Activated CD4-positive, alpha-beta T cell treated with anti-CD3 and anti-CD28 coated beads for 36 hours (primary cell): ENCODE data around the gene COL4A3. TPM values are rescaled to one million over a fixed set of nuclear protein-coding genes. Genes with fewer than 3 reads are reported as not detected.

Source experiments
- ATAC-seq: fragments of 200-7000 bp; cut with Tn5 transposase; one replicate; pipeline ENCODE4 v1.10.0; 2021; ENCODE audit warnings: mild to moderate bottlenecking, moderate library complexity
- CTCF ChIA-PET: fragments of 350-600 bp; sonication (Branson Sonifier 250); formaldehyde crosslinking; loops from one replicate; lab custom pipeline; 2021; ENCODE audit warnings: antibody characterized with exemption; lab: Charles Lee
- POLR2A ChIA-PET: fragments of 350-600 bp; sonication (Branson Sonifier 250); formaldehyde crosslinking; loops from one replicate; lab custom pipeline; 2021; ENCODE audit warnings: antibody characterized with exemption, inconsistent platforms; lab: Charles Lee
- DNase-seq: peaks from one replicate; pipeline ENCODE4 v3.0.0-alpha.2; 2020
- H3K27ac Mint-ChIP-seq: one replicate; pipeline ENCODE4 v1.8.0; 2021; ENCODE audit warnings: mixed read lengths
- H3K27me3 Mint-ChIP-seq: one replicate; pipeline ENCODE4 v1.8.0; 2021; ENCODE audit warnings: mixed read lengths
- H3K36me3 Mint-ChIP-seq: one replicate; pipeline ENCODE4 v1.8.0; 2021; ENCODE audit warnings: low read depth, mixed read lengths
- H3K4me1 Mint-ChIP-seq: one replicate; pipeline ENCODE4 v1.8.0; 2021; ENCODE audit warnings: mixed read lengths
- H3K4me3 Mint-ChIP-seq: one replicate; pipeline ENCODE4 v1.8.0; 2021; ENCODE audit warnings: mild to moderate bottlenecking, moderate library complexity, mixed read lengths
- H3K9me3 Mint-ChIP-seq: one replicate; pipeline ENCODE4 v1.8.0; 2021; ENCODE audit warnings: low read depth, mixed read lengths
- intact Hi-C, 2 experiments: fragments of 100-400 bp; cut with DNase I in 1 of 2; cut with micrococcal nuclease in 1 of 2; formaldehyde crosslinking; loops; one replicate each; pipeline versions ENCODE4 v1.14.2 to v1.15.1; 2022 to 2024; cut with DNase I, micrococcal nuclease
- total RNA-seq, 2 experiments: library from RNA; stranded (reverse); gene quantifications; one replicate each; pipeline ENCODE4 v1.2.3, GENCODE V29; 2021

Gene COL4A3
- total RNA-seq, 2 experiments from 2014 or later = not detected

DNA sequence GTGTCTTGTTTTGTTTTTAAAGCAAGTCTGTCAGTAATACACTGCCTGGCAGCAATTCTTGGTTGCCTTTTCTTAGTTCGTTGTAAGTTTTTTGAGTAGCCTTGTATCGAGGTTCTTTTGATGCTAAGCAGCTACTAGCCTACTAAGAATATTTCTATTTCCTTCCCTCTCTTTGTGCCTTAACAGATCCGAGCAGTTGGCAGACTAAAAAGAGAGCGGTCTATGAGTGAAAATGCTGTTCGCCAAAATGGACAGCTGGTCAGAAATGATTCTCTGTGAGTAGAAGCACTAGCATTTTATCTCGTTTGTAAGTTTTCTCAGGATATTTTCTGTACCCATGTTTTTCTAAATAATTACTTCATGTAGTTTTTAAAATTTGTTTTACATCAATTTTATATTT lies 175.7 kb downstream of the COL4A3 start:
- POLR2A ChIA-PET = interaction anchor here (0.7 kb wide), 2 partner anchors 14 to 467 kb away, joined by 4 to 5 read pairs; no protein-coding TSS in a partner anchor
- CTCF ChIA-PET = interaction anchor here (0.7 to 1.2 kb wide), 4 partner anchors 40 to 358 kb away, joined by 3 to 4 read pairs (median 3); no protein-coding TSS in a partner anchor
- intact Hi-C loops = no loop called here
- Mint-ChIP-seq H3K36me3 (peaks cover 33% of the 10 kb centered on the region), H3K4me1 (peaks cover 10% of the 10 kb centered on the region), H3K9me3 (no peaks in the 10 kb centered on the region), H3K4me3 (no peak overlapping the region), H3K27ac (no peak overlapping the region), H3K27me3 (no peaks in the 10 kb centered on the region)
- DNase-seq = no peak
- no peak for ATAC-seq

DNA sequence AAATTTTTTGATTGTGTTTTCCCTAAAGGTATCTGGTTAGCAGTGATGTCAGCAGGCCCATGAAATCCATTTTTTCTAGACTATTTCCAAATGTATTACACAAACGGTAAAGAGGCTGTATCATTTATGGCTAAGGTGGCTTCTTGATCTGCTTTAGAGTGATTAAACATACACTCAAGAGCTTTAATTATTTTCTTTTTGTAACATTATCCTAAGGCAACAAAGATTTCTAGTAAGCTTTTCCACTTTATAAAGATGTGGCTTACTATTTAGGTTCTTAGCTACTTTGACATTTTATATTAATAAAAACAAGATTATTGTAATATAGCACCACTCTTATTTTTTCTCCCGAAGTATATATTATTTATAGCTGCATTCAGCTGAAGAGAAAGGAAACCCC lies 177.1 kb downstream of the COL4A3 start:
- Mint-ChIP-seq H3K4me1 (no peaks in the 10 kb centered on the region), H3K27ac (no peak overlapping the region), H3K9me3 (no peaks in the 10 kb centered on the region), H3K27me3 (no peaks in the 10 kb centered on the region), H3K36me3 (peaks cover 21% of the 10 kb centered on the region), H3K4me3 (no peak overlapping the region)
- CTCF ChIA-PET = interaction anchor here (1.2 kb wide), 1 partner anchor 20 kb away, joined by 3 read pairs; no protein-coding TSS in a partner anchor
- intact Hi-C loops = no loop called here
- DNase-seq (no peak), ATAC-seq (no peak)
- POLR2A ChIA-PET = no interaction called here

DNA sequence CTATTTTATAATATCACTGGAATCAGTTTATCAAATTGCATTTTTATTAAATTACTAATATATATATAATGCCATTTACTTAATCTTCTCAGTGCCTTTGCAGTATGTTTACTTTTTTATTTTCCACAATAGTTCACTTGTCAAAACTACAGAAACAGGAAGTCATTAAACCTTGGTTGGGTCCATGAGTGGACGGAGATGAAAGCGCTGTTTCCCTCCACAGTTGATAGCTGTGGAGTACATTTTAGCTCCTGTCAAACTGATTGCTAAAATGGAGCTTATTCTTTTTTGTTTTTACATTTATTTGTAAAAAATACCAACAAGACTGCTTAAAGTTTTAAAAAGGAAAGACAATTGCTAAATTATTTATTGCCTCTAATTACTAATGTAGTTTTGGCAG lies 179.8 kb downstream of the COL4A3 start:
- intact Hi-C loops = no loop called here
- POLR2A ChIA-PET = no interaction called here
- DNase-seq = no peak
- Mint-ChIP-seq H3K4me1 (no peaks in the 10 kb centered on the region), H3K27ac (no peak overlapping the region), H3K4me3 (no peak overlapping the region), H3K36me3 (peaks cover 14% of the 10 kb centered on the region), H3K9me3 (no peaks in the 10 kb centered on the region), H3K27me3 (no peaks in the 10 kb centered on the region)
- CTCF ChIA-PET = interaction anchor here (1.3 to 1.5 kb wide), 2 partner anchors 8 to 421 kb away, joined by 3 to 4 read pairs; no protein-coding TSS in a partner anchor
- no peak for ATAC-seq

DNA sequence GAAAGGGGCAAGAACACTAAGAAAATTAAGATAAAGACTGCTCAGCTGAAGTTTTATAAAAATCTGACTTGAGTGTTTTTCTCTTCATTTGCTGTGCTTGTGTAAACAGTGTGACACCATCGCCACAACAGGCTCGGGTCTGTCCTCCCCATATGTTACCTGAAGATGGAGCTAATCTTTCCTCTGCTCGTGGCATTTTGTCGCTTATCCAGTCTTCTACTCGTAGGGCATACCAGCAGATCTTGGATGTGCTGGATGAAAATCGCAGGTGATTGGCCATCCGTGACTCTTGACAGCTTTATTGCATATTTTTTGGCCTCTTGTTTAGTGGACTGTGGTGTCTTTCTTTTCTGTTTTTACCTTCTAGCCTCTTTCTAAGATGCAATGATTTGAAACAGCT lies 182.7 kb downstream of the COL4A3 start:
- Mint-ChIP-seq H3K4me1 (peaks cover 20% of the 10 kb centered on the region), H3K27ac (no peak overlapping the region), H3K9me3 (no peaks in the 10 kb centered on the region), H3K36me3 (peaks cover 14% of the 10 kb centered on the region), H3K4me3 (no peak overlapping the region), H3K27me3 (no peaks in the 10 kb centered on the region)
- DNase-seq (no peak), ATAC-seq (no peak)
- intact Hi-C loops = no loop called here
- POLR2A ChIA-PET = no interaction called here
- CTCF ChIA-PET = interaction anchor here (0.7 kb wide), 1 partner anchor 419 kb away, joined by 4 read pairs; no protein-coding TSS in a partner anchor

DNA sequence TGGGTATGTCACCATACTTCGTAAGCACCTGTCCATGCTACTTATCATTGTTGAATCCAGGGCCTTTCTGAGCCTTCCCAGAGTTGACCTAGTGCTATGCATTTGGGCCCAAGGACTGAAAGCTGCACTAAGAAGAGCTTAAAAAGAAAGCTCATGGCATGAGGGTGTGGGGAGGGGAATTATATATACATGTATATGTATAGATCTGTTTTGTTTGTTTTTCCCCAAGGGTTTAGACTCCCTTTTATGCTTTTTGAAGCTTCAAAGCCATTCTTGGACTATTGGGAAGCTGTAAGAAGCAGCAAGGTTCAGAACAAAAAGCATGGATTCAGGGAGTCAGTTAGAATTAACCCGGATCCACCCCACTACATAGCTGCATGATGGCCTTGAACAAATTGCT lies 183.9 kb downstream of the COL4A3 start:
- ATAC-seq = no peak

DNA sequence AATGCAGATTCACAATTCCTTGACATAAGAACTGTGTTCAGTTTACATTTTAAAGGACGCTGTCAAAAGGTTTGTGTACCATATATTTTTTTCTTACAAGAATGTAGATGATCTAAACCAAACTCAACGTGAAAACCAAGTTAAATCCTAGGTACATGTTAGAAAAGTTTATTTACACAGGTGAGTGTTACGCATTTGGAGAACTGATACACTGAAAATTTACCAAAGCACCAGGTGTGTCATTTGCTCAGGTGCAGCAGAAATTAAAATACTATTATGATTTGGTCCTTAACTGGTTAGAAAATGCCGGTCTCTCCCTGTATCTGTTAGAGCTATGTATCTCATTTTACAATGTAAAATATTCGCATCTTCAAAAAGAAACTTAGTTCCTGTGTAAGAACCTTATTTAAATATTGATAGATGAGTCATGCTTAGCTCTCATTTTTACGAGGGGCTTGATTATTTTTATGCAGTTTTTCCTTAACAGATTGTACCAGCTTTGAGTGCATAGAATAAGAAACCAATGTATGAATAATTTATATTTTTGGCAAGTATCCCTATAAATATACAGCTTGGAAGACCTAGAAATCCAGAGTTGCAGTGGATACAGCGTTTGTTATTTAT lies 185.7 kb downstream of the COL4A3 start:
- Mint-ChIP-seq H3K27ac (no peak overlapping the region), H3K4me3 (no peak overlapping the region), H3K36me3 (peaks cover 9% of the 10 kb centered on the region), H3K4me1 (peaks cover 22% of the 10 kb centered on the region), H3K27me3 (no peaks in the 10 kb centered on the region), H3K9me3 (no peaks in the 10 kb centered on the region)
- no peak for DNase-seq
- CTCF ChIA-PET = interaction anchor here (1.1 to 1.6 kb wide), 4 partner anchors 9 to 21 kb away, joined by 3 to 7 read pairs (median 3); no protein-coding TSS in a partner anchor
- POLR2A ChIA-PET = no interaction called here
- ATAC-seq = no peak
- intact Hi-C loops = no loop called here

More for the DNA sequence above, 183.9 kb downstream of the COL4A3 start:
- Mint-ChIP-seq H3K27me3 (no peaks in the 10 kb centered on the region), H3K9me3 (no peaks in the 10 kb centered on the region), H3K27ac (no peak overlapping the region), H3K4me1 (peaks cover 22% of the 10 kb centered on the region), H3K4me3 (no peak overlapping the region), H3K36me3 (peaks cover 8% of the 10 kb centered on the region)
- intact Hi-C loops = no loop called here
- CTCF ChIA-PET = interaction anchor here (0.7 to 2.0 kb wide), 4 partner anchors 9 to 310 kb away, joined by 3 to 6 read pairs (median 4); no protein-coding TSS in a partner anchor
- POLR2A ChIA-PET = no interaction called here
- DNase-seq = no peak

DNA sequence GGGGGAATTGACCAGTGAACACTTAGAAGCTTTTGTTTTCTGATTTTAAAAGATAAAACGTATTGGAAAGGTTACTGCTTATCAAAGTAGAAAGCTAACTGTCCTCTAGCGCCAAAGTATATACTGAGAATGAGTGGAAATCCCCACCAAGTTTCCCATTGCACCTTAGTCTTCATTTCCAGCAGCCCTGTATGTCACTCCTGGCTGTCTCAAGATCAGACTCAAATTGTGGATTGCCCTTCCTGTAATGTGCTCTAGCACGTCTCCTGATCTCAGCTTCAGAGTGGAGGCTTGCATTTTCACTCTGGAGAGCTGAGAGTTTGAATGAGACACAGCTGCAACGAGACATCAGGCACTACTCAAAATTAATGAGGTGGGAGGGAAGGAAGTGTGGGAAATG lies 187.2 kb downstream of the COL4A3 start:
- peak overlapping the region; percentile 77 for H3K27ac Mint-ChIP-seq
- intact Hi-C loops = no loop called here
- no peaks in the 10 kb centered on the region for H3K9me3 Mint-ChIP-seq
- ATAC-seq (peak; percentile 91), DNase-seq (no peak)
- CTCF ChIA-PET = no interaction called here
- peaks cover 22% of the 10 kb centered on the region for H3K4me1 Mint-ChIP-seq
- H3K36me3 Mint-ChIP-seq = peaks cover 13% of the 10 kb centered on the region
- H3K27me3 Mint-ChIP-seq = no peaks in the 10 kb centered on the region
- H3K4me3 Mint-ChIP-seq = no peak overlapping the region
- POLR2A ChIA-PET = no interaction called here

DNA sequence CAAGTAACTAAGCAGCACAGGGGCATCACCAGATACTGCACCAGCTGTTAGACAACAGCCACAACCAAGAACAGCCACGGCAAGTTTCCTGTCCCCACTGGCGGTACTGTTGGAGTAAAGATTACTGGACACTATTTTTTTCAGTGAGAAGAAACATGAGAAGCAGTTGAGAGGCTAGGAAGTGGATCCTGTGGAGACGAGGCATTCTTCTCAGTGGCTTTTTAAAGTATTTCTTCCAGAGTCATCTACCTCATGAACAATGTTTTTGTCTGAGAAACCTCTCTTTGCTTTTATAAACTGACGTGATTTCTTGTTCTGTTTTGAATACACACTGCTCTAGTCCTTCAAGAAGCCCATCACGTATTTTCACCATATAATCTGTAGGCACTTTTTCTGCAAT lies 195.9 kb downstream of the COL4A3 start:
- Mint-ChIP-seq H3K27ac (no peak overlapping the region), H3K9me3 (no peaks in the 10 kb centered on the region), H3K4me1 (no peaks in the 10 kb centered on the region), H3K27me3 (no peaks in the 10 kb centered on the region), H3K36me3 (peaks cover 20% of the 10 kb centered on the region), H3K4me3 (no peak overlapping the region)
- no peak for ATAC-seq
- ChIA-PET CTCF (interaction anchor here (0.5 kb wide), 1 partner anchor 163 kb away, joined by 5 read pairs; no protein-coding TSS in a partner anchor), POLR2A (no interaction called here)
- intact Hi-C loops = loop anchor here in 1 of 2 experiments (5.0 kb wide), 1 partner anchor 407 kb away; no protein-coding TSS in a partner anchor
- DNase-seq = no peak

DNA sequence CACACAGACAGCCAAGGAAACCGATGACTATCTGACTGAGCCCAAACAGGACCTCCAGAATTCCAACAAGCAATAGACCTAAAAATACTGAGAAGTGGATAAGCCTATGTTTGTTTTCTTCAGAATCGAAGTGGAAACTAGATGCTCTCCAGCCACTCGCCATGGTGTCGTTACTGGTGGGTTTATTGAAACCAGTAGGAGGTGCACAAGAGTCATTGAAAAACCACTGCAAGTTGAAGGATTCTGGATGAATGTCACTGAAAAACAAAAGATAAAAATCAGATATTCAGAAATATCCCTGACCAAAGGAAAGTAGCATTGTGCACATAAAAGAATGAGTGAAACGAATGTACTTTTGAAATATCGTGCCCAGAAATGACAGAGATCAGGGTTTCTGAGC lies 199.3 kb downstream of the COL4A3 start:
- DNase-seq (no peak), ATAC-seq (no peak)
- Mint-ChIP-seq H3K4me1 (peaks cover 2% of the 10 kb centered on the region), H3K36me3 (peaks cover 7% of the 10 kb centered on the region), H3K27ac (no peak overlapping the region), H3K9me3 (no peaks in the 10 kb centered on the region), H3K4me3 (no peak overlapping the region), H3K27me3 (no peaks in the 10 kb centered on the region)
- intact Hi-C loops = loop anchor here in 1 of 2 experiments (5.0 kb wide), 1 partner anchor 404 kb away; no protein-coding TSS in a partner anchor
- ChIA-PET POLR2A (no interaction called here), CTCF (no interaction called here)

Other genes starting within 250 kb of the COL4A3 start
- not detected for gene COL4A4, start 419 bp upstream of the COL4A3 start, total RNA-seq
- 100 to 1,000 TPM in 1 of 2 experiments, 10 to 100 TPM in 1; 78.3 to 104 TPM for gene MFF, start 160.6 kb downstream of the COL4A3 start, total RNA-seq
- not detected for gene TM4SF20, start 214.7 kb downstream of the COL4A3 start, total RNA-seq
- not detected for gene SCYGR1, start 223.3 kb downstream of the COL4A3 start, total RNA-seq